GM12865 (cell line): ENCODE results near the gene SOS2.

Source experiments
- DNase-seq: peaks from one replicate; pipeline ENCODE4 v3.0.0; 2010; ENCODE audit warnings: low read depth
- H3K4me3 ChIP-seq: 2 replicates; pipeline ENCODE4 v1.5.1; 2011; ENCODE audit warnings: mild to moderate bottlenecking, low read depth, low read length, control low read depth
- TF ChIP-seq, protein P1 (sequence below): IDR thresholded peaks from 2 replicates; pipeline ENCODE4 v1.5.1; 2011; ENCODE audit warnings: low read length, control low read depth, low read depth, inconsistent platforms; ENCODE audit not compliant: insufficient read depth; ENCODE audit errors: missing control alignments

The SOS2 gene

GRCh38 chr14:50101417-50101816 is 130.0 kb downstream of the SOS2 start:
- DNase-seq: no peak
- TF ChIP-seq, protein P1, sequence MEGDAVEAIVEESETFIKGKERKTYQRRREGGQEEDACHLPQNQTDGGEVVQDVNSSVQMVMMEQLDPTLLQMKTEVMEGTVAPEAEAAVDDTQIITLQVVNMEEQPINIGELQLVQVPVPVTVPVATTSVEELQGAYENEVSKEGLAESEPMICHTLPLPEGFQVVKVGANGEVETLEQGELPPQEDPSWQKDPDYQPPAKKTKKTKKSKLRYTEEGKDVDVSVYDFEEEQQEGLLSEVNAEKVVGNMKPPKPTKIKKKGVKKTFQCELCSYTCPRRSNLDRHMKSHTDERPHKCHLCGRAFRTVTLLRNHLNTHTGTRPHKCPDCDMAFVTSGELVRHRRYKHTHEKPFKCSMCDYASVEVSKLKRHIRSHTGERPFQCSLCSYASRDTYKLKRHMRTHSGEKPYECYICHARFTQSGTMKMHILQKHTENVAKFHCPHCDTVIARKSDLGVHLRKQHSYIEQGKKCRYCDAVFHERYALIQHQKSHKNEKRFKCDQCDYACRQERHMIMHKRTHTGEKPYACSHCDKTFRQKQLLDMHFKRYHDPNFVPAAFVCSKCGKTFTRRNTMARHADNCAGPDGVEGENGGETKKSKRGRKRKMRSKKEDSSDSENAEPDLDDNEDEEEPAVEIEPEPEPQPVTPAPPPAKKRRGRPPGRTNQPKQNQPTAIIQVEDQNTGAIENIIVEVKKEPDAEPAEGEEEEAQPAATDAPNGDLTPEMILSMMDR: no peak
- H3K4me3 ChIP-seq: no peak overlapping the region

DNA sequence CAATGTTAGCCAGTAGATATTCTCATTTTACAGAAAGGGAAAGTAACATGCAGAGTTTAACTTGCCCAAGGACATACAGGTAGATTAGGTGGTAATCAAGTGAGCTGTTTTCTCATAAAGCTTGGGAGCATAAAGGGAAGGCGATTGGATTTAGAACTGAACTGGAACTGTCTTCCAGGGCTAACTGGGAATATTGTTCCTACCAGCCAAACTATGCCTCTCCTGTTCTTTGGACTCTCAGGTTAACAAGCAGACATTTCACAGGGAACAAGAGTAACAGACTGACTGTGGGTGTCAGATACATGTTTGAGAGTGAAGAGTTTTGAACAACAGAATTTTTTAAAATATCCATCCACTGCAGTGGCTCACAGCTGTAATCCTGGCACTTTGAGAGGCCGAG is 130.6 kb downstream of the SOS2 start:
- no peak overlapping the region for H3K4me3 ChIP-seq
- no peak for DNase-seq
- TF ChIP-seq, protein P1: no peak

DNA sequence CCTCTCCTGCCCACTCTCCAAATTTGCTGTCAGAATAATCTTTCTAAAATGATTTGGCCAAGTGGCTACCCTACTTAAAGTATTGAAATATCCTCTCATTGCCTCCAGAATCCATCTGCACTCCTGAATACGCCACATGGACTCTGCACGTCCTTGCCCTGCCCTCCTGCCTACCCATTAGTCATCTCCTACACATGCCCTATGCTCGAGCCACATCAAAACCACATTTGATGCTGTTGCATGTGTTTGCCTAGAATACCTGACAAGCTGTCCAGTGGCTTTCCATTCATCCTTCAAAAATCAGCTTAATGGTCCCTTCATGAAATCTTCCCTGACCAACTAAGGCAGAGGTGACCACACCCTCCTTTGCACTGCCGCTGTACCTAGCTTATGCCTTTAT is 132.0 kb downstream of the SOS2 start:
- TF ChIP-seq, protein P1: no peak
- no peak for DNase-seq
- H3K4me3 ChIP-seq: no peak overlapping the region

DNA sequence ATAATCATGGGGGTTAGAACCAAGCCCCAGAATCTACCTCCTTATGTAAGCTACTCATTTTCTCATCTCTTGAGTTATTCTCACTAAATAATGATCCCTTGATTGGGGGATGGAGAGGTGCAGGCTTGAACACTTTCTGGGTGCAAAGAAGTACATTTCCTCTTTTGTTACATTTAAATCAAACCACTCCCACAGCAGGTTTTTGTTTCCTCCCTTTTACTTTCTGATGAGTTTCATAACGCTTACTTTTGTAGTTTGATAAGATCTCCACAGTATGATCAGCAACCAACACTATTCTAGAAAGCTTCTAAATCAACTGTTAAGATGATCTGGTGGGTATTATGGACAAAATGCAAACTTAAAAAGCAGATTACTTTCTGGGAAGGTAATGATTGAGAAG is 135.5 kb downstream of the SOS2 start:
- DNase-seq: no peak
- H3K4me3 ChIP-seq: no peak overlapping the region
- TF ChIP-seq, protein P1: no peak

DNA sequence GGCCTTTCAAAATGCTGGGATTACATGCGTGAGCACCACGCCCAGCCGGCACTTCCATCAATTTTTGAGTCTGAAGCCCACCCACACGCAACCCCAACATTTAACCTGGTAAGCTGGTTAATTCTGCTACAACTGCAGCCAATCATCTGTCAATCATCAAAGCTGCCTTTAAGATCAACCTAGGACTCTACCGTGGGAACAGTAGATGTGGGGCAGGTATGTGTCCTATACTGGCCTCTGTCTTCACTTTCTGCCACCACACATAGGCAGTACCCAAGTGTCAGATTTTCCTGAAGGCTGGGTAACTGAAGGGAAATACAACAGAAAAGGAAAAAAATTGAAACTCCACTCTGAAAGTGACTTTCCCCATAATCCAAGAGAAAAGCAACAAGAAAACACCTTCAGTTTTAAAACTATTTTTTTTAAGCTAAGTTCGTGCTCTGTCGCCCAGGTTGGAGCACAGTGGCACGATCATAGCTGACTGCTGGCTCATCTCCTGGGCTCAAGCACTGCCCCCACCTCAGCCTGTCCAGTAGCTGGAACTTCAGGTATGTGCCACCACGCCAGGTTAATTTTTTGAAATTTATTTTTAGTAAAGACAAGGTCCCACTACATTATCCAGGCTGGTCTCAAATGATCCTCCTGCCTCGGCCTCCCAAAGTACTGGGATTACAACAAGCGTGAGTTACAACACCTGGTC is 137.2 kb downstream of the SOS2 start:
- DNase-seq: no peak
- no peak overlapping the region for H3K4me3 ChIP-seq
- TF ChIP-seq, protein P1: no peak

DNA sequence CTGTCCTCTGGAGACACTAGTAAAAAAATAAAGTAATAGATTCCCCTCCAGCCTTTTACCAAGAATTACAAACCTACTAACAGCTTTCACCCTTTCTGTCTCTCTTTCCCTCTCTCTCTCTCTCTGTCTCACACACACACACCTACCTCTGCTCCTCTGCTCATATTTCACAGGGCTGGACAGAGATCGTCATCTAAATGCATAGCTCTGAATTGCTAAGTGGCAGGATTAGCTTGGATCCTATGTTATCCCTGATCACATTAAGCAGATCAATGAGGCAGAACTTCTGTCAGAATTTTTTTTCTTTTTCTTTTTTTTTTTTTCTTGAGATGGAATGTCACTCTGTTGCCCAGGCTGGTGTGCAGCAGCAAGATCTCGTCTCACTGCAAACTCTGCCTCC is 137.9 kb downstream of the SOS2 start:
- no peak overlapping the region for H3K4me3 ChIP-seq
- TF ChIP-seq, protein P1: no peak
- DNase-seq: no peak

DNA sequence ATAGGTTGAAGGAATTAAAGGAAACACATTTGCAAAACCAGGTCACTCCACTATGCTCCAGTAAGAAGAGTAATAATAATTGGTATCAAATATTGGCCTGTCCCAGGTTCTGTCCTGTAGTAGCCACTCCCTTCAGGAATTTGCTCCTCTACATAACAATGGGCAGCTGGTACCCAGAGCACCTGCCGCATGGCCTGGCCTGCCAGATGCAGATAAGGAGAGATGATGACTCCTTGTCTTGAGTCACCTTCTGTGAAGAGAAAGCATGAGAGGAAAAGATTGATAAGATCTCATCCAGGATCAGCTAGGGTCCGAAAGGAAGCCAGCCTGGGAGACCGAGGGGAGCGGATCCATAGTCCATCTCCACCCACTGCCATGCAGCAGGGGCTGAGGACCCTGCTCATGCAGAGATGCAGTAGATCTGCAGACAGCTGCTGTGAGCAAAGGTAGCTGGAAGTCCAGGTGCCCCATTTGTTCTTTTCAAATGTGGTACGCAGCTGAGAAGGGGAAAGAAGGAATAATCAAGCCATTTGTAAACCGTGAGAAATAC is 139.3 kb downstream of the SOS2 start:
- no peak overlapping the region for H3K4me3 ChIP-seq
- TF ChIP-seq, protein P1: no peak
- DNase-seq: no peak
